Gastroesophageal sphincter (tissue), 3 donors: ENCODE data around the gene GEMIN7.

ENCODE experiments used
- POLR2A ChIP-seq, 2 donors: fragments of 450-650 bp; IDR thresholded peaks; one replicate each; pipeline ENCODE4 v1.6.1; 2017; ENCODE audit warnings: antibody characterized with exemption in 2 of 2, mild to moderate bottlenecking in 2 of 2, moderate library complexity in 1 of 2
- POLR2AphosphoS5 ChIP-seq: sonication (generic); formaldehyde crosslinking; IDR thresholded peaks from one replicate; pipeline ENCODE4 v1.6.1; 2017; ENCODE audit warnings: antibody characterized with exemption
- TF ChIP-seq, protein P1 (sequence below), 4 experiments: fragments of 200-600 bp in 2 of 4; fragments of 450-650 bp in 2 of 4; sonication (generic) in 1 of 4; IDR thresholded peaks; one replicate each; pipeline ENCODE4 v1.5.1; 2017 to 2019; ENCODE audit warnings: antibody characterized with exemption in 4 of 4, mild to moderate bottlenecking in 2 of 4, moderate library complexity in 2 of 4

GRCh38 chr19:45122832-45123231 lies 43.8 kb downstream of the GEMIN7 start:
- TF ChIP-seq, protein P1, sequence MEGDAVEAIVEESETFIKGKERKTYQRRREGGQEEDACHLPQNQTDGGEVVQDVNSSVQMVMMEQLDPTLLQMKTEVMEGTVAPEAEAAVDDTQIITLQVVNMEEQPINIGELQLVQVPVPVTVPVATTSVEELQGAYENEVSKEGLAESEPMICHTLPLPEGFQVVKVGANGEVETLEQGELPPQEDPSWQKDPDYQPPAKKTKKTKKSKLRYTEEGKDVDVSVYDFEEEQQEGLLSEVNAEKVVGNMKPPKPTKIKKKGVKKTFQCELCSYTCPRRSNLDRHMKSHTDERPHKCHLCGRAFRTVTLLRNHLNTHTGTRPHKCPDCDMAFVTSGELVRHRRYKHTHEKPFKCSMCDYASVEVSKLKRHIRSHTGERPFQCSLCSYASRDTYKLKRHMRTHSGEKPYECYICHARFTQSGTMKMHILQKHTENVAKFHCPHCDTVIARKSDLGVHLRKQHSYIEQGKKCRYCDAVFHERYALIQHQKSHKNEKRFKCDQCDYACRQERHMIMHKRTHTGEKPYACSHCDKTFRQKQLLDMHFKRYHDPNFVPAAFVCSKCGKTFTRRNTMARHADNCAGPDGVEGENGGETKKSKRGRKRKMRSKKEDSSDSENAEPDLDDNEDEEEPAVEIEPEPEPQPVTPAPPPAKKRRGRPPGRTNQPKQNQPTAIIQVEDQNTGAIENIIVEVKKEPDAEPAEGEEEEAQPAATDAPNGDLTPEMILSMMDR (IDR thresholded peaks at IDR 0.05), result no peak
- TF ChIP-seq POLR2A (IDR thresholded peaks at IDR 0.05), result no peak
- no peak for TF ChIP-seq POLR2AphosphoS5
